GM21825 (cell line): ENCODE measurements around the gene TCFL5.
"Not testable (repeated sequence)": the region's sequence is repeated elsewhere in the genome, so short reads cannot be mapped to it uniquely, and the experiment has no call there.

Experiments used
- ATAC-seq: cut with Tn5 transposase; IDR thresholded peaks from one replicate; pipeline ENCODE4 v1.9.1; 2021; ENCODE audit warnings: mild to moderate bottlenecking, moderate library complexity; ENCODE audit not compliant: unreplicated experiment

Gene TCFL5

DNA sequence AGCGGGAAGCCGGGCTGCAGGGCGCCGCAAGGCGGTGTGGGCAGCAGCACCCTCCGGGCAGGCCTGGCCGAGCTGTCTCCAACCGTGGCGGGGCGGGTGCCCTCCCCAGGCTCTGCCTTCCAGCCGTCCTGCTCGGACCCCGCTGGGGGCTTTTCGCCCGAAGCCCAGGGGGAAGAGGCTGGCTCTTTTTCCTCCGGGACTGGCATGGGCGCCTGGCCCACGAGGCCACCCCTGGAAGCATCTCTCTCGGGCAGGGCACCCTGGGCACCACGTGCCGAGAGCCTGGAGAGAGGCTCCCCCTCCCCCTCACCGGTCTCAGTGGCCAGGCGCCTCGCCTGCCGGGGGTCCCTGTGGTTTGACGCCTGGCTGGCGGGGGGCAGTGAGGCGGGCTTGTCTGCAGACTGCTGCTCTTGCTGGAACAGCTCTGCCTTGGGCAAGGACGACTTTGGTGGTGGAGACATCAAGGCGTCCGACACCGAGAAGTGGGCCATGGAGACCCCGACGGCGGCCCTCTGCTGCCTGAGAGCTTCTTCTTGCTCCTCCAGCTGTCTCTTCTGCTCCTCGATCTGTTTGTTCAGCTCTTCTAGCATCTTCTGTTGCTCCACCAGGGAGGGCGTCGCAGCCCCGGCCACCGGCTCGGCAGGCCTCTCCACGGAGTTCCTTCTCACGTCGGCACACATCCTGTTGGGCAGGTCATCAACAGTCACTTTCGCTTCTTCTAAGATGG is 19.5 kb upstream of the TCFL5 start:
- no peak for ATAC-seq

DNA sequence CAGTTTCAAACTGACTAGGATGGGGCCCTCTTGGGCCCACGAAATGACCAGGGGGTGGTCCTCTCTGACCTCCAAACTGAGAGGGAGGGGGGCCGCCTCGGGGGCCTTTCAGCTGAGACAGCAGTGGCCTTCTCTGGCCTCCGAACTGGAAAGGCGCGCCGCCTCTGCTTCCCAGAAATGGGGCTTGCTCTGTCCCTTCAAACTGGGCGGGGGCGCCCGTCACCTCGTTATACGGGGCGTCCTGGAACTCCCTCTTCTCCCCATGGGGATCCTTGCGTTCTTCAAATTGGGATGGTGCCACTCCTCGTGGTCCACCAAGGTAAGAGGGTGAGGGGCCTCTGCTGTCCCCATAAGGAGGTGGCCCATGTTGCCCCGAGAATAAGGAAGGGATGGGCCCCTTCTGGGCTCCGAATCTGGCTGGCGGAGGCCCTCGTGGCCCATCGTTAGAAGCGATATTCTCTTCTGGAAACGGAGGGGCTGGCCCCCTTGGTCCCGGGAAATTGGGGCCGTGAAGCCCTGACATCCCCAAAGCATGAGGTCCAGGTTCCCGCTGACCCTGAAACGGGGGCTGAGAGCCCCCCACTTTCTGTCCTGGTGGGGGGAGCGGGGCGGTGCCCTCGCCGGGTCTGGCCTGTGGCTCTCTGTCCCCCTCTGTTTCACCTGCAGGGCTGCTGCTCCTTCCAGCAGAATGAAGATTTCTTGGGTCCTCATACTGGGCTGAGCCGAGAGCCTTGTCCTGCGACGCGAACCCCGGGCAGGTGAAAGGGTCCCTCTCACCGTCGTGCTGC is 18.7 kb upstream of the TCFL5 start:
- no peak for ATAC-seq

DNA sequence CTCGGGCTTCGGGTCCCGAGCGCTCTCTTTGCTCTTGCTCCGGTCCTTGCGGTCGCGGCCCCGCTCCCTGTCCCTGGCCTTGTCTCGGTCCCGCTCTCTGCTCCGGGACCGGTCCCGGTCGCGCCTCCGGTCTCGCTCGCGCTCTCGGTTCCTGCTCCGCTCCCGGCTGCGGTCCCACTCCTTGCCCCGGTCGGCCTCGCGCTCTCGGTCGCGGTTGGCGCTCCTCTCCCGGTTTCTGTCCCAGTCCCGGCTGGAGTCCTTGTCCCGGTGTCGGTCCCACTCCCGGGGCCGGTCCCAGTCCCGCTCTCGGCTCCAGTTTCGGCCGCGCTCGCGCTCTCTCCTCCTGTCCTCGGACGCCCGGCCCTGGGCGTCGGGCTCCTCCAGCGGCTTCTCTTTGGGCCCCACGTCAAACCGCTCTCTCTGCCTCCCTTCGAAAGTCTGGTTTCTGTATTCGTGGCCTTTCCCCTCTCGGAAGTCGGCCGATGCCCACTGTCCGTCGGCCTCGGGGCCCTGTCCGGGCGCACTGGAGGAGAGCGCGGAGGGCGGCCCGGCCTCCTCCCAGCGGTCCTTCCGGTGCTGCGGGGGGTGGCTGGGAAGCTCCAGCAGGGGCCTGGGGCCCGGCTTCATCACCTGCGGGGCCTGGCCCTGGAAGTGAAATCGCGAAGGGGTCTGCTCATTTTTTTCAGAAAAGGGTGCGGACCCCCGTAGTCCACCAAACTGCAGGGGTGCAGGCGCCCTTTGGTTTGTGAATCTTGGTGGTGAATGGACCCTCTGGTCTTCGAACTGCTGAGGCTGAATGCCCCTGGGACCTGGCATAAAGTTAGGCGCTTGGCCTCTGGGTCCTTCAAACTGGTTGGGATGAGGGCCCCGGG is 17.9 kb upstream of the TCFL5 start:
- no peak for ATAC-seq

DNA sequence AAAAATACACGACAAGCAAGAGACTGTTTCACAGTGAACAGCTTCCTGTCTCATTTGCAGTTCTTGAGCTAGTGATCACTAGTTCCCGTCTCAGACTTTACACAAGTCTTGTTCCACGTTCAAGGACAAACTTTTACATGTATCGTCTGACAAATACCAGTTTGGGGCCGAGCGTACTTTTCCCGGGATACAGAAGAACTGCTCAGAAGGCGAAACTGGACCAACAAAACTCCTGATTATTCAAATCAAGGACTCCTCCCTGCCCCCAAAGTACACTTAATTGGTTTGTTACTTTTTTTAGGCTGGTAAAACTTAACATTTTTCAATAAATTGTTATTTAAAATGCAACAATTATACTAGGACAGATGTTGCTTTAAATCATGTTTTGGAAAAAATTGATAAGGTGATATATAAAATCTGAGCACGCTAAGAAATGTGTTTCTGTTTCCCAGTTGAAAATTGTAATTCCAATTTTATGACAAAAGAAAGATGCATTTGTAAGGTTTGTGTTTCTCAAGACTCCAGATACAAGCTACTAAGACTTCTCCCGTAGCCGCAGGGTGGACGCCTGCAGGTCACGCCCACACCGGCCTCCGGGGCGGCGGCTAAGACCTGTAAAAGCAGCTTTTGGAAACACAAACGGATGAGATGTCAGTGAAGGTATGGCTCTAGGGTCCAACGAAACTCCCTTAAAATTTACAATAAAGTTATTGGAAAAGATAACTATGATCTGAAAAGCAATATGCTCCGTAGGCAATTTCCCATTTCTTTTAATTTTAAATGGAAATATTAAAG is 16.8 kb upstream of the TCFL5 start:
- ATAC-seq = no peak

DNA sequence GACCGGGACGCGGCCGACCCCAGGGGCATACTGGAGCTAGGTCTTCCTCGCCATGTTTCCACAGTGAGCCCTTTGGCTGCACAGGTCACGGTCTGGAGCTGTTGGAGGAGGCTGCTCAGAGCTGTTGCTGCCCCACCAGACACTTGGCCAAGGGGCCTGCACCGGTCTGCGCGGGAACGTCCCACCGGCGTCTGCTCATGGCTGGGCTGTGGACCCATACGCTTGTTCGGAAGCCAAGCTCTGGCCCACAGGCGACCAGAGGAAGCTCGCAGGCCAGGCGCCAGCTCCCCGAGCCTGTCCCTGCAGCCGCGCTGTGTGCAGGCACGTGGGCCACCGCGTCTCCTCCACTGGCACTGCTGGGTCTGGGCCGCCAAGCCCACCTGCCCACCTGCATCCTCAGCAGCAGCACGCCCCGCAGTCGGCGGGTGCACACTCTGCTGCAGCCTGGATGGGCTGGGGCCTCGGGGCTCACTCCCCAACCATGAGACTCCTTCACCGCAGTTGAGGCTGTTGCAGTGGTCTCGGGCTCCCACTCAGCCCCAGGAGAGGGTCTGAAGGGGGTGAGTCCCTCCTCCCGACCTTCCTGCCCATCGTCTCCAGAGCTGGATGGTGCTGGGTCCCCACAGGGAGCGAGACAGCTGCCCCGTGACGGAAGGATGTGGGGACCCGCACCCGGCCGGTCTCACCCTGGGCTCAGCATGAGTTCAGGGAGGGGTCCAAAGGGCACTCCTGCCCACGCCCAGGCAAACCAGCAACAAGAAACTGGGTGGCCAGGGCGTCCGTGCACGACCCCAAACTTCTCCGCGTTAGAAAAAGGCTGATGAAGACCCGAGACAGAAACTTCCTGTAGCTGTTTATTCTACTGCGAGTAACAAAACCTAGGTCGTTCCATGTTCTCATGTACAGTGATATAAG is 15.5 kb upstream of the TCFL5 start:
- ATAC-seq = no peak

DNA sequence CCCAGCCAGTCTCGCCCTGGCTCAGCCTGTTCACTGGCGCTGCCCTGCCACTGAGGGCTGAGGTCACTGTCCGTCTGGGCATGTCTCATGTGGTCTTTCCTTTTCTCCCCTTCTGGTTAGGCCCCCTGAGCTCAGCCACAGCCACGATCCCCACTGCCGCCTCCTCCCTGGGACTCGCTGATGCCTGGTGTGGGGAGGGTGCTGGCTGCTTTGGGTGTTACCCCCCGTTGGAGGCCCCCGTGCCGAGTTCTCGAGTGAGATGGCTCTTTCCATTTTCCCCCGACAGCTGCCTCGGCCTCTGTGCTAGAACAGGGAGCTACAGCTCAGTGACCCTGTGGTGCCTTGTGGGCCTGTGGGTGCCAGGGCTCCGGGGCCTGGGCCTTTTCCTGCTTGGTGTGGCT is 14.9 kb upstream of the TCFL5 start:
- ATAC-seq = no peak

DNA sequence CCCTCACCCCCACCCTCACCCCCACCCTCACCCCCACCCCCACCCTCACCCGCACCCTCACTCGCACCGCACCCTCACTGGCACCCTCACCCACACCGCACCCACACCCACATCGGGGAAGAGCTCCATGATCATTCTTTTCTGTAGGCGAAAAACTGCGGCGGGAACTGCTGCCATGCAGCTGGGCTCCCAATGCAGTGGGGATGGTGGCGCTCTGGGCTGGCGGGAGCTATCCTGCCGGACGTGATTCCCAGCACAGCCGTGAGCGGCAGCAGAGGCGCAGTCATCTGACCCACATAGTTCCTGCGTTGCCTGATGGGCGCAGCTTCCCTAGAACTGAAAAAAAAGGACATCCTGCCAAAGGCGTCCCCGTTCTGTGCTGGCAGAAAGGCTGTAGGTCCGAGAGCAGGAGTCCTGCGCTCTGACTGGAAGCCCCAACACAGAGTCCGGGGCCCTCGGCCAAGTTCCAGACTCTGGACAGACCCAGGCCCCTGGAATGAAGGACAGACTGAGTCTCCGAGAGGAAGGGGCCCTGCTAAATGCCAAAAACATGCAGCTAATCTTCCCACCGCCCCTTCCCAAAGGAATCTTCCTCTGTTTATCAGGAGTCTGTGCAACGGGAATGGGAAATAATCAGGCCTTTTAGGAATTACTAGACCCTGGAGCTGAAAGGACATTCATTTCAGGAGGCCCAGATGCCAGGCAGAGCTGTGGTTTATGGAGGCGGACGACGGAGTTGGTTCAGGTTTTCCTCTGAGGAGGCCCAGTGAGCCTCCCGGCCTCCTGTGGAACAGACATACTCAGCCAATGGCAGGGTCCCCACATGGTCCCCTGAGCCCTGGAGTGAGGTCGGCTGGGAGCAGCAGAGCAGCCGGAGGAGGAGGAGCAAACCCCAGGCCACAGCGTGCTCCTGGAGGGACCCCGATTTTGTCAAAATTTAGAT is 14.1 kb upstream of the TCFL5 start:
- ATAC-seq = no peak

DNA sequence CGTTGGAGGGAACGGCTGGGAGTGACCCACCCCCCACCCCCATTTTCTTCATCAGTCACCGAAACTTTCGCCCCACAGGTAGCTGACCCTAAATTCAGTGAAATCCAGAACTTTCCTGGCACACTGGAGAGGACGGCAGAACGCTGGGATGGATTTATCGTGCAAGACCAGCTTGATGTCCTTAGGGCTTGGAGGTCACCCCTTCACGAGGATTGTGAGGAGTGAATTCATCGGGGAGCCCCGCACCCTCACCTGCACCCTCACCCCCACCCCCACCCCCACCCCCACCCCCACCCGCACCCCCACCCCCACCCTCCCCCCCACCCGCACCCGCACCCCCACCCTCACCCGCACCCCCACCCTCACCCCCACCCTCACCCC is 13.3 kb upstream of the TCFL5 start:
- ATAC-seq = no peak

DNA sequence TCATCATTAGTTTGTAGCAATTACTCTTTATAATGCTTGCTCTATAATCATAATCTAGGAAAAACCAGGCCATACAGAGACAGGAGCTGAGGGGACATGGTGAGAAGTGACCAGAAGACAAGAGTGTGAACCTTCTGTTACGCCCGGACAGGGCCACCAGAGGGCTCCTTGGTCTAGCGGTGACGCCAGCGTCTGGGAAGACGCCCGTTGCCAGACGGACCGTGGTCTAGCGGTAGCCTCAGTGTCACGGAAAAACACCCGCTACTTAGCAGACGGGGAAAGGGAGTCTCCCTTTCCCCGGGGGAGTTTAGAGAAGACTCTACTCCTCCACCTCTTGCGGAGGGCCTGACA is 12.0 kb upstream of the TCFL5 start:
- ATAC-seq = not testable (repeated sequence)

DNA sequence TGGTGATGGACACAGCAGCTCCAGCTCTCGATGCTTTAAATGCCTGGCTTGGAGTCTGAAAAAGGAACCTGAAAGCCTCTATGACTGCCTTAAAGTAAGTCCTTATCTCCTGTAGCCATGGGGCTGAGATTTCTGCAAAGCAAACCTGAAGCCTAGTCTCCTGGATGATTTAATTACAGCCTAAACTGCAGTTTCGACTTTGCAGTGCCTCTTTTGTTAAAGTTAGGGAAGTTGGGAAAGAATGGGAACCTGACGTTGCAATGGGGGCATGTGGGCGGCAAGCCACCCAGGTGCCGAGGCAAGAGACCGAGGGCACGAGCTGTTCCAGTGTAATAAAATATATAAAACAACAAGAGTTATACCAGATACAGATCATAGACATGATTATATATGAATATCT is 11.7 kb upstream of the TCFL5 start:
- ATAC-seq = no peak

DNA sequence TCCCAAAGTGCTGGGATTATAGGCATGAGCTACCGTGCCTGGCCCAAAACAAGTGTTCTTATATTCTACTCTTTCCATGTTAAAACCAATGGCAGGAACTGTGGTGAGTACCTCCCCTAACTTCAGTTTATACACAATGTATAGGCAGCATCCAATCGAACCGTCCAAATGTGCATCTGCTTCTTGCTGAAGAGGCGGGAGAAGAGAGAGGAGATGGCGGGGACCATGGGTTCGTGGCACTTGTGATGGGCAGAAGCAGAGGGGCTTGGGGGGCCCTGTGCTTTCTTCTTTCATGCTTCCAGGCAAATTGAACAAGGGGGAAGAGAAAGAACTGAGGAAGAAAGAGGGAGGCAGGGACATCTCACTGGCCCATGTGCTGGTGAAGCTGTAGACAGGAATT is 11.2 kb upstream of the TCFL5 start:
- no peak for ATAC-seq

DNA sequence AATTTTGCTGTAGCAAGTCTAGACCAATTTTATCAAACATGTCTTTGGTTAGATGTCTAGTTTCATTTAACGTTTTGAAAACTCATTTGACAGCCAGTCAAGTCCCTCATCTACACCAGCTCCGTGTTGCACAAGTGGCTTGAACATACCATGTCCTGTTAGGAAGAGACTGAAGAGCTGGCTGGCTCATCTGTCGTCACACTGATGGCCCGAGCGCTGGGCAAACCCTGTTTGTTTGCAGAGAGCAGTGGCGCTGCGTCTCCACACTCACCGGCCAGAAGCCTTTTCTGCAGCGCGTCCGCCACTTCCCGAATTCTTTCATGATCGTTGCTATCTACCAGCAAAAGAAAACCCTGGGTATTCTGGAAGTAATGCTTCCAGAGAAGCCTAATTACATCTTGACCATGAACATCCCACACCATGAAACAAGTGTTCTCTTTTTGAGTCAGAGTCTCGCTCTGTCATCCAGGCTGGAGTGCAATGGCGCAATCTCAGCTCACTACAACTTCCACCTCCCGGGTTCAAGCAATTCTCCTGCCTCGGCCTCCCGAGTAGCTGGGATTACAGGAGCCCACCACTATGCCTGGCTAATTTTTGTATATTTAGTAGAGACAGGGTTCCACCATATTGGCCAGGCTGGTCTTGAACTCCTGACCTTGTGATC is 10.7 kb upstream of the TCFL5 start:
- no peak for ATAC-seq

DNA sequence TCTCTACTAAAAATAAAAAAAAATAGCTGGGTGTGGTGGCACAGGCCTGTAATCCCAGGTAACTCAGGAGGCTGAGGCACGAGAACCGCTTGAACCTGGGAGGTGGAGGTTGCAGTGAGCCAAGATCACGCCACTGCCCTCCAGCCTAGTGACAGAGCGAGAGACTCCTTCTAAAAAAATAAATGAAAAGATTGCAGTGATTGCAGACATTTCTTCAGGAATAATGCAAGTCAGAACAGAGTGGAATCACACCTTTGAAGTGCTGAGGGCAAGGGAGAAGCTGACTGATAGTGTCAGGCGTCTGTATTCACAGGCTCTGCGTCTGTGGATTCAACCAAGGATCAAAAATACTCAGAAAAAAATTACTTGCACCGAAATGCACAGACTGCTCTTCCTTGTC is 2.6 kb upstream of the TCFL5 start:
- no peak for ATAC-seq

DNA sequence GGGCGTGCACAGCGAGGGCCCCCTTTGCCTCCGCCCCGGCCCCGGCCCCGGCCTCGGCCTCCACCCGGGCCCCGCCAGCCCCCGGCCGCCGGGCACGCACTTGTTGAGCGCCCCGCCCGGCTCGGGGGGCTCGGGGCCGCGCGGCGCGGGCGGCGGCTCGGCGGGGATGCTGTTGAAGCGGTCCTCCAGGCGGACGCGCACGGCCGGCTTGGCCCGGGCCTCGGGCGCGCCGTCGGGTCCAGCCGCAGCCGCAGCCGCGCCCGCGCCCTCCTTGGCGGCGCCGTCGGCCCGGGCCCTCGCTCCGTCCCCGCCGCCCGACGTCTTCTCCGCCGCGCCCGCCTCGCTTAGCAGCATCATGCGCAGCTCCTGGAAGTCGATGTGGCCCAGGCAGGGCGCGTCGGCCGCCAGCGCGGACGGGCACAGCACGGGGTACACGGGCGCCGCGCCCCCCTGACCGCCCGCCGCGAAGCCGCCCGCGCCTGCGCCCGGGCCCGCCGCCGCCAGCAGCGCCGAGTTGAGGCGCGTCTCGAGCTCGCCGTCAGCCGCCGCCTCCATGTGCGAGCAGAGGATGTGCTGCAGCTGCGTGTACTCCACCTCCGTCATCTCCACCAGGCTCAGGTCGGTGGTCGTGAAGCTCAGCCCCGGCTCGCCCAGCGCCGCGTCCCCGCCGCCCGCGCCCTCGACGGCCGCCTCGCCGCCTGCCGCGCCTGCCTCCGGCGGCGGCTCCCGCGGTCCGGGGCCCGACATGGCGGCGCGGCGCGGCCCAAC is 514 bp downstream of the TCFL5 start:
- peak; percentile 37 for ATAC-seq

DNA sequence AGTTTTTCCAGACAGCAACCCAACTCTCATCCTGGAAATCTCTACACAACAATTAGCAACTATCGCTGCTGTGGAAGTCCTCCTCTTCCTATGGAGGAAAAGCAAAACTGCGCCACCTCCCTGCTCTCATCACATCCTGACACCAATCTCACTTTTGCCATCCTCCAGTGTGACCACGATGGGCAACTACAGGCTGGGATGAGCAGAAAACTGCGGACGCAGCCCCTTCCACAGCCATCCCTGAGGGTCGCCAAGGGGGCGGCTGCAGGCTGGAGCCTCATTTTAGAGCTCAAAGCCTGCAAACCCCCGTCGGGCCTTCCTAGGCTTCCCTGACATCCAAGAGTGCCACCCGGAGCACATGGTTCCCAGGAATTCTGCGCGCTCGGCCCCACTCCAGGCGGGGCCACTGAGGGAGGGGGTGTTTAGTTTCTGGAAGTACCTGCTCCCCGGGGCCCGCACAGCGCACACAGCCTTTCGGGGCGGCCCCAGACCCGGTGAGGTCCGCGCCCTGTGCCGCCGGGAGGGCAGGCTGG is 1.2 kb downstream of the TCFL5 start:
- ATAC-seq = no peak

DNA sequence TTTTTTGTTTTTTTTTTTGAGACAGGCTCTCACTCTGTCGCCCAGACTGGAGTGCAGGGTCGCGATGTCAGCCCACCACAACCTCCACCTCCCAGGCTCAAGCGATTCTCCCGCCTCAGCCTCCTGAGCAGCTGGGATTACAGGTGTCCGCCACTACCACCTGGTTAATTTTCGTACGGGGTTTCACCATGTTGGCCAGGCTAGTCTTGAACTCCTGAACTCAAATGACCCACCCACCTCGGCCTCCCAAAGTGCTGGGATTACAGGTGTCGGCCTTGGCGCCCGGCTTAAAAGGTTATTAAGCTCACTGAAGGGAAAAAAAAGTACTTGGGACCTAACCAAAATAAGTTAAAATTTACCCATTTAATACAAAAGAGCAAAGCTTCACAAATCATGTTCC is 1.9 kb downstream of the TCFL5 start:
- no peak for ATAC-seq
